HG02973 (cell line): ENCODE results near the gene NPTN.
"Not testable (repeated sequence)": the region's sequence is repeated elsewhere in the genome, so short reads cannot be mapped to it uniquely, and the experiment has no call there.

Experiments
- ATAC-seq: cut with Tn5 transposase; IDR thresholded peaks from one replicate; pipeline ENCODE4 v1.9.1; 2021; ENCODE audit warnings: moderate library complexity; ENCODE audit not compliant: unreplicated experiment

Gene NPTN

DNA sequence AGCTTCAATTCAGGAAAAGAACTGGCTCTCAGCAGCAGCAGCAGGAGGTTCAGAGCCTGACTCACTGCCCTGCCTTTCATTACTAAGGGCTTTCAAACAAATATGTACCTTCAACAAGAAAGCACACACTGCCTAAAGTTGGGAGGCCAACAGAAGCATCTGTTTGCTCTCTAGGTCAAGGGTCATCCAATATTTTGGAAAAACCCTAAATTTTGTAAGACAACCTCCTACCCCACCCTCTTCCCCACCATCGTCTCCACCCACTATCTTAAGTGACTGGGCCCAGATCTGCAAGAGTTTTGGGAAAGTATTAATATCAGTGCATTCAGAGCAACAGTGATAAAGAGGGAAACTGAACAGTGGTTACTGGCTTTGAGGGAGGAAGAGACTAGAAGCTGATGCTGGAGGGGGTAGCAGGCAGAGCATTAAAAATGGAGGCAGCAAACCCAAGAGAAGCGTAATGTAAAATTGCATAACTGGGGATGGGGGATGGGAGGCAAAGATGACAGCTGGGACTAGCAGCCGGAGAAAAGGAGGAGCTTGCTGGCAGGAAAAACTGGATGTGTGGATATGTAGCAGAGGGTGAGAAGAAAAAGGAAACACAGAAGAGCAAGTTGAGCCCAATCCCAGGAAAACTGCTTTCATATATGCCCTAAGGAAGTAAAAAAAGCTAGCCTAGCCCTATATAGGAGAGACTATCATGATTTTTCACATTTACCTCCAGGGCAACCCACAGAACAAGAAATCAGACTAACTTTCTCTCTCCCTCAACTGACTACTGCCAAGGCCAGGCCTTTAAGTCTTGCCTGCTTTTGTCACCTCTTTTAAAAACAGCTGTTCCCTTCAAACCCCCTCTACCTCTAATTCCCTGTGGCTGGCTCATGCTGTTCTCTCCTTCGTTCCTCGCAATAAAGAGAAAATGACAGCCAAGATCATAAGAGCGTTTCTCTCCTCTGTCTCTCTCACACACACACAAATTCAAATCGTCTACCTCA lies 31.4 kb downstream of the NPTN start:
- ATAC-seq = no peak

DNA sequence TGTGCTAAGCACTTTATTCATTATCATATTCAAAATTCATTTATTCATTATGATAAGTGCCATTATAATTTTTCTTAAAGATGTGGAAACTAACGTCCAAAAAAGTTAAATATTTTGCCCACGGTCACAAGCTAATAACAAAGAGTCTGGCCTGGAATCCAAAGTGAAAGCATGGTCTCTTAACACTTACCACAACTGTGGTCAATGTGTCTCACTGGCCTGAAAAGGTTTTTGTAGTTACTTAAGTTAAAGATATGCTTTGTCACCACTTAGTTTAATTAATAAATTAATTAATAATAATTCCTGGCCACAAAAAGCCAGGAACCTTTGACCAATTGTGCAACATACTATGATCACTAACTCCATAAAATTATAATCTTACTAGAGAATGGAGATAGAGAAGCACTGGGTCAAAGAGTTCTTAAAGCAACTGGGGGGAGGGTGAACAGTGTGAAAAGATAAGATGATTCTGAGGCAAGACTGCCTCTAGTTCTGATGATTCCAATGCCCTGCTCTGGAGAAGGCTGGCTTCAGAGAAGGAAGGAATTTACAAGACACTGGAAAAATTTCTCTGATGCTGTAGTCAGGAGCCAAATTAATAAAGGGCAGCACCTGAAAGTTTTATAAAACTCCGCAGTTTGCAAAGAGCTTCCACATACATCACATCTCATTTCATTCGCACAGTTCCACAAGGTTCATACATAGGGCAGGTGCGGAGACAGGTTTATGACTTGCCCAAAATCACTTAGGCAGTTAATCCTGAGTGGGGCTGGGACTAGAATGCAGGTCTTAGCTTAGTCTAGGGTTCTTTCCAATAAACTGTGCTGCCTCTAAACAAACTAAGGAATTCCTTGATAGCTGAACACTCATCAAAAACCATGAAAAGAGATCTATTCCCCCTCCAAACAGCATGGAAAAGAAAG lies 32.5 kb downstream of the NPTN start:
- no peak for ATAC-seq

DNA sequence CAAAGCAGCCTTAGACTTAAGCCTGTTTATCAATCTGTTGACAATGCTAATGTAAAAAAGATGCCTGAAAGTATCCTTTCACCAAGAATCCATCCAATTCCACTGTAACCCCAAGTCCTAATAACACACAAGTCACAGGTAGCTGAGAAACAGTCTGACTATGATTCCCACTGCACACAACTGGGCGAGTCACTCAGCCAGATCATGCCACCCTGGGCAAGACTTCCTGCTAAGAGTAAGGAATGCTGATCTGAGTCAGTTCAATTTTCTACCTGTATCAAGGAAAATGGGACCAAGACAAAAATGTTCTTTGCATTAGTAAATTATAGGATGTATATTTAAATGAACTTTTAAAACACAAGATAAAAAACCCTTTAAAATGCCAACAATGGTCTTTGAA lies 33.3 kb downstream of the NPTN start:
- no peak for ATAC-seq

GRCh38 chr15:73598530-73599160 lies 34.5 kb downstream of the NPTN start:
- no peak for ATAC-seq

DNA sequence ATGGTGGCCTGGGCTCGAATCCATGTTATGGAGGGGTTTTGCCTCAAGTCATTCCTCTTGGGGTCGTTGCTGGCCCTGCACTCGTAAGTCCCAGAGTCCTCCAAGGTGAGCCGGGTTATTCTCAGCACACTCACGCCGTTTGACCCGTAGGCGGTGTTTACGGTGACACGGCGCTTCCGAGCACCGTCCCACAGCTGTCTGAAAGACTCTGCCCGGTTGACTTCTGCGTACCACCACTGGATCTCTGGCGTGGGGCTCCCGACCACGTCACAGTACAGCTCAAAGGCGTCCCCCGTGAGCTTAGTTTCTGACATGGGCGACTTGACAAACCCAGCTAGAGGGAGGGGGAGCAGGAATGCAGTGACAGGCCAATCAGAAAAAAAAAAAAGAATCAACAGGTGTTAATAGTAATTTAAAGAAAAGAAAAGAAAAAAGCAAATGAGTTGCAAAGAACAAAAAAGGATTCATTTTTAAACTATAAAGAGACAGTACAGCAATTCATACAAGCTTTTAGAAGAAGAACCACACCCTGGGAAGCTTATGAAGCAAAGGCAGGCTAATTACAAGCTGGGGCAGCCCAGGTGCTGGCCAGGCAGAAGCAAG lies 36.1 kb downstream of the NPTN start:
- ATAC-seq = no peak

- ATAC-seq = no peak
These were observed 37.0 kb downstream of the NPTN start for GRCh38 chr15:73596174-73596573.

- no peak for ATAC-seq
These were observed 39.1 kb downstream of the NPTN start for GRCh38 chr15:73594109-73594508.

GRCh38 chr15:73593304-73594074 lies 39.7 kb downstream of the NPTN start:
- no peak for ATAC-seq

DNA sequence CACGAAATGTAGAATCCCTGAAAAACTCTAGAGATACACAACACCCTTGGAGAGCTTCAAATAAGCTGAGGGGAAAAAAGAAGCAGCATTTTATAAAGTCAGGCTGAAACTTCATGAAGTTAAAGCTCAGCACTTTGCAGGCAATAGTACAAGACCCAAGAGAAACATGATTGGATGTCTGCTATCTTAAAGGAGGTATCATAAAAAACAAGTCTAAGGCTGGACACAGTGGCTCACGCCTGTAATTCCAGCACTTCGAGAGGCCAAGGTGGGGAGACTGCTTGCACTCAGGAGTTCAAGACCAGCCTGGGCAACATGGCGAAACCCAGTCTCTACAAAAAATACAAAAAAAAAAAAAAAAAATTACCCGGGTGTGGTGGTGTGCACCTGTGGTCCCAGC lies 42.9 kb downstream of the NPTN start:
- ATAC-seq = no peak

DNA sequence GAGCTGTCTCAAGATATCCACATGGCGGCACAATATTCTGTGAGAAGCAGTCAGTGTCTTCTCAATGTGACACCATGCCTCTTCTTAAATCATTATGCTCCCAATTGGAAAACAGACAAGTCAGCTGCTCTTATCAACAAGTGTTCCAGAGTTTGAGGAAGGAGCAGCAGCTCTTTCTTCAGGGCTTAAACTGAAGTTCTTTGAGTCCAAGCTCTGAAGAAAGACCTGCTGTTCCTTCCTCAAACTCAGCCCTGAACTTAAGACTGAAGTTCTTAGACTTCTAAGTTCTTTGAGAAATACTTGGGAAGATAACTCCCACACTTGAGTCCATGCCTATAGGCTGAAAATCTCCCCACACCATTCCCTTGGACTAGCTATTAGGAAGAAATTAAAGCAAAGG lies 43.4 kb downstream of the NPTN start:
- no peak for ATAC-seq

- ATAC-seq = no peak
These were observed 47.1 kb downstream of the NPTN start for GRCh38 chr15:73585871-73586654.

- ATAC-seq = no peak
These were observed 48.3 kb downstream of the NPTN start for GRCh38 chr15:73584699-73585420.

GRCh38 chr15:73583544-73583943 lies 49.6 kb downstream of the NPTN start:
- no peak for ATAC-seq

GRCh38 chr15:73582851-73583379 lies 50.3 kb downstream of the NPTN start:
- ATAC-seq = no peak

- ATAC-seq = no peak
These were observed 55.2 kb downstream of the NPTN start for GRCh38 chr15:73578026-73578425.

DNA sequence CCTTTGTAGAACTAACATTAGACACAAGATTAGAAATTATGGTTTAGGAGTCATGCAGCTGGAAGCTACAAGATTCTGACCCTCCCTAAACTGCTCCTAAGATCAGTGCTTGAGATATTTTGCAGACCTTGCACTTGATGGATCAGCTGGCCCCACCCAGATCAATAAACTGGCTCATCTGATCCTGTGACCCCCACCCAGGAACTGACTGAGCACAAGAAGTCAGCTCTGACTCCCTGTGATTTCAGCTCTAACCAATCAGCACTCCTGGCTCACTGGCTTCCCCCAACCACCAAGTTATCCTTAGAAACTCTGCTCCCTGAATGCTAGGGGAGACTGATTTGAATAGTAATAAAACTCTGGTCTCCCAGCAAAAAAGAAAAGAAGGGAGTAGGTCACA lies 55.6 kb downstream of the NPTN start:
- not testable (repeated sequence) for ATAC-seq

GRCh38 chr15:73575636-73576247 lies 57.4 kb downstream of the NPTN start:
- no peak for ATAC-seq

GRCh38 chr15:73573572-73573971 lies 59.6 kb downstream of the NPTN start:
- ATAC-seq = no peak
